HG03159 (cell line): ENCODE measurements around the gene HSBP1L1.

Experiments
- ATAC-seq: cut with Tn5 transposase; IDR thresholded peaks from one replicate; pipeline ENCODE4 v1.9.1; 2021; ENCODE audit warnings: mild to moderate bottlenecking, moderate library complexity; ENCODE audit not compliant: unreplicated experiment

The HSBP1L1 gene

DNA sequence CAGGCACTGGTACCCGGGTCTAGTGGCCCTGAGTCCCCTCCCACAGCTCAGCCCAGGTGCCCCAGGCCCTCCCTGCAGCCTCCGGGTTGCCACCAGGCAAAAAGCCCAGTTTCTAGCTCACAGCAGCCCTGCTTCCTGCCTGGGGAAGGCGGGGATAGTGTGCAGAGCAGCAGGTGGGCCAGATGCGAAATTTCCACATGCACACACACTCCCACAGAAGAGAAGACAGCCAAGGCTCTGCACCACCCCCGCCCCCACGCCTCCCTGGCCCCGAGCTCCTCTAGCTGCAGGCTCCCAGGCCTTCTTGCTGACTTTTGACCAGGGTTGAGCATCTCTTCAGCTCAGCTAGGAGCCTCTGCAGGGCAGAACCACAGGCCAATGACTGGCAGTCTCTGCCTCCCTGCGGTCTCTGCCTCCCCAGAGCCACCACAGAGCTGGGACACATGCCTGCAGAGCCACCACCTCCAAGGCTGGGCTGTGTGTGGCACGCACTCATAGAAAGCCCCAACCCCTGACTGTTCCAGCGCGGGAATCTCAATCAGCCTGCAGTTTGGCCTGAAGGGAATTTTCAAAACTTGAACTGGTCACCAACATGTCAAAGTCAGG lies 20.2 kb upstream of the HSBP1L1 start:
- no peak for ATAC-seq

- no peak for ATAC-seq
Measured at GRCh38 chr18:79944746-79945117, 19.7 kb upstream of the HSBP1L1 start.

GRCh38 chr18:79945118-79946042 lies 19.1 kb upstream of the HSBP1L1 start:
- no peak for ATAC-seq

- no peak for ATAC-seq
Measured at GRCh38 chr18:79947054-79947755, 17.2 kb upstream of the HSBP1L1 start.

DNA sequence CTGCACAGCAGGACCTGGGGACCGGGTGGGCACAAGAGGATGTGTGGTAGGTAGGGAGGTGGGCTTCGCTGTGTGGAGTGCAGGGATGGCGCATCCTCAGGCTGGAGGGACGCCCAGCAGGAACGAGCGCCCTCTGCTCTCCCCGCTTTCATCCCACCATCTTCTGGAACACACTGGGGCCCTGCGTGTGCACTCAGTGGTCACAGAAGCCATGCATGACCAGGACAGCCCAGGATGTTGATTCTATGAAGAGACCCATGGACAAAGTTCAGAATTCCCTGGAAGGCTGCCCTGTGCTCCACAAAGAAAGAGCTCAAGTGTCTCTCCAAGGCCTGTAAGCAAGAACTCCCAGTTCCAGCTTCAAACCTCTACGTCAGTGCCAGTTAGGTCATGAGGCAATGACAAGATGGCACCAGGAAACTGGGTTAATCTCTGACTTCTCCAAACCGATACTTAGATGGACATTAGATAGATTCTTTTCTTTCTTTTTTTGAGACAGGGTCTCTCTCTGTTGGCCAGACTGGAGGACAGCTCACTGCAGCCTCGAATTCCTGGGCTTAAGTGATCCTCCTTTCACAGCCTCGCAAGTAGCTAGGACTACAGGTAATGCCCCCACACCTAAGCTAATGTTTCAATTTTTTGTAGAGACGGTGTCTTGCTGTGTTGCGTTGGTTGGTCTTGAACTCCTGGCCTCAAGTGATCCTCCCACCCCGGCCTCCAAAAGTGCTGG lies 16.4 kb upstream of the HSBP1L1 start:
- ATAC-seq, result no peak

- ATAC-seq, result no peak
Measured at GRCh38 chr18:79948719-79949411, 15.6 kb upstream of the HSBP1L1 start.

- no peak for ATAC-seq
Measured at GRCh38 chr18:79949697-79950487, 14.6 kb upstream of the HSBP1L1 start.

GRCh38 chr18:79950515-79951341 lies 13.7 kb upstream of the HSBP1L1 start:
- ATAC-seq, result peak; percentile 31

- ATAC-seq, result peak; percentile 81
Measured at GRCh38 chr18:79951545-79952455, 12.6 kb upstream of the HSBP1L1 start, which contains the start of gene SLC66A2. Gene SLC66A2 (minus strand): TSS chr18:79951653. CDS start chr18:79950926, 727 bp downstream.

- ATAC-seq, result no peak
Measured at GRCh38 chr18:79952456-79952995, 11.9 kb upstream of the HSBP1L1 start.

DNA sequence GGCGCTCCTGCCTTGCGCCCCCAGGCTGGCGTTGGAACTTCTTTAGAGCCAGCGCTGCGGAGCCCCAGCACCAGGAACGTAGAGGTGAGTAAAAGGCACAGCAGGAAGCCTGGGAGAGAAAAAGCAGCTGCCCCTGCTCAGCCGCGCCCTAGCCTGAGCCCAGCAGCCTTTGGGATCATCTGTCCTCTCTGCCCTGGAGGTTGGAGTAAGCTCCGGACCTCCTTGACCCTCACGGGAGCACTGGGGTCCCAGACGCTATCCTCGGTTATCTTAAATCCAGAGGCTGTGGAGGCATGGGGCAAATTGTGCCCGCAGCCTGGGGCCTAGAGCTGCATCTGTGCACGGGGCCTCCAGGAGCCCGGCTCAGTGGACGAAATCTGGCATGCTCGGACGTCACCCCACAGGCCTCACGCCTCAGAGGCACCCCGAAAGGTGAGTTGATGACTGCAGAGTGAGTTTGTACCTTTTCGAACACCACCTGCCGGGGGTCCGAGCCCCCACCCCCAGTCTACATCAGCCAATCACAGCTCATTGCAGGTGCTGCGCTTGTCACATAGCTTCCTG lies 11.4 kb upstream of the HSBP1L1 start:
- ATAC-seq, result no peak

- no peak for ATAC-seq
Measured at GRCh38 chr18:79953971-79954651, 10.3 kb upstream of the HSBP1L1 start.

DNA sequence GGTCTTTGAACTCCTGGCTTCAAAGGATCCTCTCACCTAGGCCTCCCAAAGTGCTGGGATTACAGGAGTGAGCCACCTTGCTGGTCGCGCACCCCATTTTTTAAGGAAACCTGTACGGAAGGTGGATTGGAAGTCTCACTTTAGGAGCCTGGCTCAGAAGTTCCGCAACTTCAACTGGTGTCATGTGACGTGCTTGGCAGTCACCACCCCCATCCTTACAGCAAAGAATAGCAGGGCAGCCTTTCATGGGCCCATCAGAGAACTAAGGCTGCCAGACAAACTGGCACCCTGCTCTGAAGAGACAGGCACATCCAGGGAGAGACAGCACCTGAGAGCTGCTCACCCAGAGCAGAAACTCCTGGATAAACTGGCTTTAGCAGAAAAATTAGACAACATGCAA lies 9.7 kb upstream of the HSBP1L1 start:
- ATAC-seq, result no peak

GRCh38 chr18:79955302-79956075 lies 9.0 kb upstream of the HSBP1L1 start:
- ATAC-seq, result no peak

DNA sequence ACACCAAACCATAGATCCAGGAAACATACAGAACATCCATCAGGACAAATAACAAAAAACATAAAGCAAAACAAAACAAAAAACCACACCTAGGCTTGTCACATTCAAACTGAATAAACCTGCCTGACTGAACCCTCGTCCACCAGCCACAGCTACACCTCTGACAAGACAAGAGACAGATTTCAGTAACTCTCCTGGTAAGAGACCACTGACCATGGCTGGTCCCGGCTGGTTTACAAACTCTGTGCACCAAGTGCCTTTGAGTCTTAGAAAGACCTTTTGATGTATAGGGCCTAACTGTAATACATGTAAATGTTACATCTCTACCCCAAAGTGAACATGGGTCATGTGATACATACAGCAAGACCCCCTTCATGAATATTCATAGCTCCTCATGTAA lies 8.2 kb upstream of the HSBP1L1 start:
- no peak for ATAC-seq

DNA sequence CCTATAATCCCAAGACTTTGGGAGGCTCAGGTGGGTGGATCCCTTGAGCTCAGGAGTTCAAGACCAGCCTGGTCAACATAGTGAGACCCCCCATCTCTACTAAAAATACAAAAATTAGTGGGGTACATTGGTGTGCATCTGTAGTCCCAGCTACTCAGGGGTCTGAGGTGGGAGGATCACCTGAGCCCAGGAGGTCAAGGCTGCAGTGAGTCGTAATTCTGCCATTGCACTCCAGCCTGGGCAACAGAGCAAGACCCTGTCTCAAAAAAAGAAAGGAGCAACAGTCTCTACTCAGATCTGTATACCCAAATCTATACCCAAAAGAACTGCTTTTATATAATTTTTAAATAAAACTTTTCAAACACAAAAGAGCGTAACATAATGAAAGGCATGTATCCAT lies 5.5 kb upstream of the HSBP1L1 start:
- no peak for ATAC-seq
